HG03280 (cell line): ENCODE data around the gene KCTD16.

Experiments
- ATAC-seq: cut with Tn5 transposase; IDR thresholded peaks from one replicate; pipeline ENCODE4 v1.9.1; 2021; ENCODE audit warnings: mild to moderate bottlenecking, moderate library complexity; ENCODE audit not compliant: unreplicated experiment

The KCTD16 gene

GRCh38 chr5:144393641-144394435 is 223.2 kb downstream of the KCTD16 start:
- ATAC-seq, result no peak

GRCh38 chr5:144395704-144396103 is 225.0 kb downstream of the KCTD16 start:
- ATAC-seq, result peak; percentile 90

GRCh38 chr5:144403058-144403457 is 232.4 kb downstream of the KCTD16 start:
- ATAC-seq, result no peak

GRCh38 chr5:144403817-144404420 is 233.2 kb downstream of the KCTD16 start:
- no peak for ATAC-seq

- no peak for ATAC-seq
Observed at GRCh38 chr5:144404672-144405071, 234.0 kb downstream of the KCTD16 start.

GRCh38 chr5:144405991-144406390 is 235.3 kb downstream of the KCTD16 start:
- ATAC-seq, result no peak

GRCh38 chr5:144406442-144406841 is 235.8 kb downstream of the KCTD16 start:
- no peak for ATAC-seq

- ATAC-seq, result no peak
Observed at GRCh38 chr5:144414202-144415029, 243.7 kb downstream of the KCTD16 start.

GRCh38 chr5:144416196-144416595 is 245.5 kb downstream of the KCTD16 start:
- ATAC-seq, result no peak

GRCh38 chr5:144418719-144419118 is 248.0 kb downstream of the KCTD16 start:
- no peak for ATAC-seq

GRCh38 chr5:144421411-144421810 is 250.7 kb downstream of the KCTD16 start:
- ATAC-seq, result no peak

GRCh38 chr5:144422018-144422727 is 251.5 kb downstream of the KCTD16 start:
- ATAC-seq, result no peak

- no peak for ATAC-seq
Observed at GRCh38 chr5:144427866-144428265, 257.2 kb downstream of the KCTD16 start.

GRCh38 chr5:144428326-144428725 is 257.7 kb downstream of the KCTD16 start:
- no peak for ATAC-seq

- no peak for ATAC-seq
Observed at GRCh38 chr5:144429405-144429804, 258.7 kb downstream of the KCTD16 start.

- ATAC-seq, result no peak
Observed at GRCh38 chr5:144429905-144430304, 259.2 kb downstream of the KCTD16 start.

- ATAC-seq, result no peak
Observed at GRCh38 chr5:144433140-144433822, 262.6 kb downstream of the KCTD16 start.

GRCh38 chr5:144433893-144434292 is 263.2 kb downstream of the KCTD16 start:
- no peak for ATAC-seq

GRCh38 chr5:144436007-144436406 is 265.3 kb downstream of the KCTD16 start:
- ATAC-seq, result no peak

GRCh38 chr5:144438237-144438636 is 267.6 kb downstream of the KCTD16 start:
- no peak for ATAC-seq
